Natural killer cell (primary cell): ENCODE measurements around the gene RNF181. TPM values are rescaled to one million over a fixed set of nuclear protein-coding genes. Genes with fewer than 3 reads are reported as not detected.

Source experiments
- ATAC-seq, 3 donors: fragments of 150-1000 bp in 2 of 3; fragments of 200-7000 bp in 1 of 3; cut with Tn5 transposase; 1 replicate in 1 of 3; 2 replicates in 2 of 3; pipeline ENCODE4 v1.10.0; 2021; ENCODE audit warnings: mild to moderate bottlenecking in 2 of 3, moderate library complexity in 2 of 3
- DNase-seq, 2 donors: peaks; one replicate each; pipeline versions ENCODE4 v3.0.0 to v3.0.0-alpha.2; 2013 to 2021; ENCODE audit warnings: mixed read lengths in 1 of 2
- H3K27ac ChIP-seq: one replicate; pipeline ENCODE4 v1.5.1; 2013; ENCODE audit warnings: mild to moderate bottlenecking, low read length
- H3K27me3 ChIP-seq: one replicate; pipeline ENCODE4 v1.6.1; 2013; ENCODE audit warnings: low read length; ENCODE audit not compliant: control insufficient read depth, insufficient read depth
- H3K36me3 ChIP-seq: one replicate; pipeline ENCODE4 v1.6.1; 2013; ENCODE audit warnings: low read length; ENCODE audit not compliant: control insufficient read depth, insufficient read depth
- H3K4me1 ChIP-seq: one replicate; pipeline ENCODE4 v1.6.1; 2013; ENCODE audit warnings: low read length; ENCODE audit not compliant: control insufficient read depth, insufficient read depth
- H3K4me3 ChIP-seq: one replicate; pipeline ENCODE4 v1.5.1; 2013; ENCODE audit warnings: low read length
- H3K9me3 ChIP-seq: one replicate; pipeline ENCODE4 v1.6.1; 2013; ENCODE audit warnings: low read length; ENCODE audit not compliant: control insufficient read depth, insufficient read depth
- H3K27ac Mint-ChIP-seq, 2 donors: one replicate each; pipeline ENCODE4 v1.8.0; 2022; ENCODE audit warnings: mild to moderate bottlenecking in 2 of 2, mixed read lengths in 2 of 2, moderate library complexity in 1 of 2
- H3K27me3 Mint-ChIP-seq, 2 donors: one replicate each; pipeline ENCODE4 v1.8.0; 2022; ENCODE audit warnings: low read depth in 2 of 2, mixed read lengths in 2 of 2
- H3K36me3 Mint-ChIP-seq: one replicate; pipeline ENCODE4 v1.8.0; 2022; ENCODE audit warnings: mixed read lengths
- H3K4me1 Mint-ChIP-seq, 2 donors: one replicate each; pipeline ENCODE4 v1.8.0; 2022; ENCODE audit warnings: mixed read lengths in 2 of 2
- H3K4me3 Mint-ChIP-seq: one replicate; pipeline ENCODE4 v1.8.0; 2022; ENCODE audit warnings: mild to moderate bottlenecking, moderate library complexity, mixed read lengths
- H3K9me3 Mint-ChIP-seq, 2 donors: one replicate each; pipeline ENCODE4 v1.8.0; 2022; ENCODE audit warnings: mixed read lengths in 2 of 2
- WGBS: methylation state at CpG from one replicate; pipeline ENCODE4 v1.1.7; 2013; ENCODE audit warnings: missing lambda C conversion rate; ENCODE audit not compliant: insufficient coverage; 5-methylcytosine and 5-hydroxymethylcytosine counted together
- intact Hi-C: fragments of 100-400 bp; cut with micrococcal nuclease; formaldehyde crosslinking; loops from one replicate; pipeline ENCODE4 v1.14.2; 2022
- total RNA-seq, 4 donors: library from RNA; stranded (reverse); fragments of 120-200 nt in 1 of 4; gene quantifications; one replicate each; pipeline versions ENCODE4 v1.2.3 to v1.2.4, GENCODE V29; 2013 to 2022
- TF ChIP-seq, protein P1 (sequence below): fragments of 200-600 bp; IDR thresholded peaks from one replicate; pipeline ENCODE4 v1.8.0; 2022; ENCODE audit warnings: antibody characterized with exemption

The RNF181 gene
- total RNA-seq, 3 donors from 2014 or later (not counting 1 experiment from before 2014, with no cell fraction given): 65.0 to 75.0 (median 66.7) TPM

DNA sequence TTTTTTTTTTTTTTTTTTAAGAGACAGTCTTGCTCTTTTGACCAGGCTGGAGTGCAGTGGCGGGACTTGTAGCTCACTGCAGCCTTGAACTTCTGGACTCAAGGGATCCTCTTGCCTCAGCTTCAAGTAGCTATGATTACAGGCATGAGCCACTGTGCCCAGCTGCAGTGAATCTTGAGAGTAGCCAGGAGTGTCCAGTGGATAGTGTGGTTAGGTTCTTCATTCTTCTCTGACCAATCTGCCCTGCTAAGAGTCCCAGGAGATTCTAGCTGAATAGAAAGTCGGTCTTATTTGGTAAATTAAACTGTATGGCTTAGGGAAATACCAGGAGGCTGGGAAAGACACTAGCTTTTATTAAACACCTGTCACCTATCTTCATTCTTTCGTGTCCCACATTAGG, 35.8 kb downstream of the RNF181 start:
- intact Hi-C loops: no loop called here
- H3K27me3 Mint-ChIP-seq: no peaks in the 10 kb centered on the region
- DNase-seq: no peak
- Histone ChIP-seq H3K4me1 (no peaks in the 10 kb centered on the region), H3K27ac (no peak overlapping the region), H3K4me3 (no peak overlapping the region), H3K27me3 (no peaks in the 10 kb centered on the region), H3K9me3 (no peaks in the 10 kb centered on the region), H3K36me3 (peaks cover 74% of the 10 kb centered on the region)
- no peak for ATAC-seq
- H3K27ac Mint-ChIP-seq: no peak overlapping the region
- TF ChIP-seq, protein P1, sequence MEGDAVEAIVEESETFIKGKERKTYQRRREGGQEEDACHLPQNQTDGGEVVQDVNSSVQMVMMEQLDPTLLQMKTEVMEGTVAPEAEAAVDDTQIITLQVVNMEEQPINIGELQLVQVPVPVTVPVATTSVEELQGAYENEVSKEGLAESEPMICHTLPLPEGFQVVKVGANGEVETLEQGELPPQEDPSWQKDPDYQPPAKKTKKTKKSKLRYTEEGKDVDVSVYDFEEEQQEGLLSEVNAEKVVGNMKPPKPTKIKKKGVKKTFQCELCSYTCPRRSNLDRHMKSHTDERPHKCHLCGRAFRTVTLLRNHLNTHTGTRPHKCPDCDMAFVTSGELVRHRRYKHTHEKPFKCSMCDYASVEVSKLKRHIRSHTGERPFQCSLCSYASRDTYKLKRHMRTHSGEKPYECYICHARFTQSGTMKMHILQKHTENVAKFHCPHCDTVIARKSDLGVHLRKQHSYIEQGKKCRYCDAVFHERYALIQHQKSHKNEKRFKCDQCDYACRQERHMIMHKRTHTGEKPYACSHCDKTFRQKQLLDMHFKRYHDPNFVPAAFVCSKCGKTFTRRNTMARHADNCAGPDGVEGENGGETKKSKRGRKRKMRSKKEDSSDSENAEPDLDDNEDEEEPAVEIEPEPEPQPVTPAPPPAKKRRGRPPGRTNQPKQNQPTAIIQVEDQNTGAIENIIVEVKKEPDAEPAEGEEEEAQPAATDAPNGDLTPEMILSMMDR: no peak
- peaks cover 4 to 5% of the 10 kb centered on the region in 2 donors for H3K4me1 Mint-ChIP-seq
- no peaks in the 10 kb centered on the region for H3K9me3 Mint-ChIP-seq
- no peak overlapping the region for H3K4me3 Mint-ChIP-seq
- H3K36me3 Mint-ChIP-seq: peaks cover 11% of the 10 kb centered on the region
- WGBS: 94% methylated on average over 2 of the region's 3 CpGs

DNA sequence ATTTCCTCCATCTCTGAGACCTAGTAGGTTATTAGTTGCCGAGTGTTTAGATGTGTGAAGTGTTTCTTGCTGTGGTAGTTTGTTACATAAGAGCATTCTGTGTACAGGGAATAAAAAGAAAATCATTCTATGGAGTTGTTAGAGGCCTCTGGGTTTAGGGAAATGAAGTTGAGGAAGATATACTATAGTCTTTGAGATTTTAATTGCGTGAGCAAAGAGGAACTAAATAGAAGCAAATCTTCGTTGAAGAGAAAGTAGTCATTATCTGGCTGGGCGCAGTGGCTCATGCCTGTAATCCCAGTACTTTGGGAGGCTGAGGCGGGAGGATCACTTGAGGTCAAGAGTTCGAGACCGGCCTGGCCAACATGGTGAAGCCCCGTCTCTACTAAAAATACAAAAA, 39.5 kb downstream of the RNF181 start:
- no peaks in the 10 kb centered on the region for H3K27me3 ChIP-seq
- Mint-ChIP-seq H3K4me1 (peaks cover 11% of the 10 kb centered on the region in 2 donors), H3K9me3 (no peaks in the 10 kb centered on the region), H3K27me3 (no peaks in the 10 kb centered on the region), H3K36me3 (peaks cover 28% of the 10 kb centered on the region), H3K27ac (peak overlapping the region in 1 of 2 donors; percentile 23), H3K4me3 (no peak overlapping the region)
- H3K27ac ChIP-seq: no peak overlapping the region
- no peaks in the 10 kb centered on the region for H3K9me3 ChIP-seq
- H3K4me1 ChIP-seq: peaks cover 4% of the 10 kb centered on the region
- ATAC-seq: no peak
- H3K36me3 ChIP-seq: peaks cover 75% of the 10 kb centered on the region
- H3K4me3 ChIP-seq: no peak overlapping the region
- intact Hi-C loops: no loop called here
- DNase-seq: no peak
- 95% methylated on average over 7 of the region's 8 CpGs for WGBS
- TF ChIP-seq, protein P1: no peak

DNA sequence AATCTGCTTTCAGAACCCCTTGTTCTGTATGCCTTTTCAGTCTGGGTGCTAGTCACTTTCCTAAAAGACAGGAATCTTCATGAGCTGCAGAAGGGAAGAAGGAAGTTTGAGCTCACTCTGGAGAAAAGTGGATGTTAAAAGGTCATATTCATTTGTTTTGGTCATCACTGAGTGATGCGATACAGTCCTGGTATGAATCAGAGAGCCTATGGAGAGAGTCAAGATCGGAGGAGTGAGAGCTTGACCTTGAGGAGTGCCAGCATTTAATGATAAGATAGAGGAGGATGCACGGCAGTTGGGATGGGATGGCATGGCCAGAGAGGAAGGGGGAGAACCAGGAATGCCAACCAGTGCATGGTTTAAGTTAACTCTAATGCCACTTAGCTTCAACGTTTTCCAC, 40.1 kb downstream of the RNF181 start:
- H3K4me3 ChIP-seq: no peak overlapping the region
- H3K4me1 ChIP-seq: peaks cover 4% of the 10 kb centered on the region
- H3K4me3 Mint-ChIP-seq: no peak overlapping the region
- whole genome bisulfite sequencing: 89% methylated on average over 4 of the region's 4 CpGs
- H3K9me3 Mint-ChIP-seq: no peaks in the 10 kb centered on the region
- no peak overlapping the region for H3K27ac Mint-ChIP-seq
- H3K36me3 ChIP-seq: peaks cover 74% of the 10 kb centered on the region
- H3K27me3 Mint-ChIP-seq: no peaks in the 10 kb centered on the region
- intact Hi-C loops: no loop called here
- ATAC-seq (no peak), DNase-seq (no peak)
- no peaks in the 10 kb centered on the region for H3K27me3 ChIP-seq
- TF ChIP-seq, protein P1: no peak
- no peaks in the 10 kb centered on the region for H3K9me3 ChIP-seq
- peaks cover 11% of the 10 kb centered on the region in 2 donors for H3K4me1 Mint-ChIP-seq
- H3K36me3 Mint-ChIP-seq: peaks cover 28% of the 10 kb centered on the region
- no peak overlapping the region for H3K27ac ChIP-seq

DNA sequence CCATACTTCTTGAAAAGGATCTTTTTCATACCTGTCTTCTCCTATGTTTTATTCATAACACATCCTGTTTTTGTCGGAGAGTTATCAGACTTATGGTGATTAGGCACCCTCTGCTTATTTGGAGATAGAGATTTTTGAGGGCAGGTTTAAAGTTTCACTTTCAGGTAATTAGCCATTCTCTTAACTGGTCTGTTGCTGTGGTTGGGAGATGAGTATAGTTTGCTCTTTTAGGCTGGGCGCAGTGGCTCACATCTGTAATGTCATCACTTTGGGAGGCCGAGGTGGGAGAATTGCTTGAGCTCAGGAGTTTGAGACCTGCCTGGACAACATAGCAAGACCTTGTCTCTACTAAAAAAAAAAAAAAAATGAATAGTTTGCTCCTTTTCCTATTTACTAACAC, 47.2 kb downstream of the RNF181 start:
- Mint-ChIP-seq H3K27ac (no peak overlapping the region), H3K36me3 (peaks cover 35% of the 10 kb centered on the region), H3K9me3 (no peaks in the 10 kb centered on the region), H3K4me1 (peaks cover 0 to under 1% of the 10 kb centered on the region in 2 donors), H3K4me3 (no peak overlapping the region), H3K27me3 (no peaks in the 10 kb centered on the region)
- intact Hi-C loops: no loop called here
- Histone ChIP-seq H3K36me3 (peaks cover 84% of the 10 kb centered on the region), H3K27ac (no peak overlapping the region), H3K27me3 (no peaks in the 10 kb centered on the region), H3K9me3 (no peaks in the 10 kb centered on the region), H3K4me3 (no peak overlapping the region), H3K4me1 (peaks cover 1% of the 10 kb centered on the region)
- TF ChIP-seq, protein P1: no peak
- DNase-seq (no peak), ATAC-seq (no peak)
- WGBS: 91% methylated on average over 3 of the region's 3 CpGs
